Spleen (tissue), 7 donors: ENCODE results near the gene TLK1.

Experiments used
- POLR2A ChIP-seq, 3 donors: fragments of 450-650 bp; IDR thresholded peaks; one replicate each; pipeline ENCODE4 v1.5.1; 2017; ENCODE audit warnings: antibody characterized with exemption in 3 of 3, mild to moderate bottlenecking in 1 of 3
- POLR2AphosphoS5 ChIP-seq, 3 donors: sonication (generic); formaldehyde crosslinking; IDR thresholded peaks; one replicate each; pipeline ENCODE4 v1.5.1; 2017; ENCODE audit warnings: antibody characterized with exemption in 3 of 3
- TF ChIP-seq, protein P1 (sequence below), 11 experiments: fragments of 200-600 bp in 7 of 11; fragments of 450-650 bp in 4 of 11; sonication (generic) in 4 of 11; IDR thresholded peaks in 8 of 11; conservative IDR thresholded peaks in 3 of 11; 1 replicate in 7 of 11; 2 replicates in 4 of 11; pipeline versions ENCODE4 v1.4.0 to v1.8.0; 2016 to 2021; ENCODE audit warnings: antibody characterized with exemption in 11 of 11, inconsistent platforms in 4 of 11, mild to moderate bottlenecking in 1 of 11
- donor health status: DM: no; HTN: no; CAD: no; lungs with moderate emphysema.
- donor health status: DM: no; HTN: no; CAD: no.
- donor health status: DM: no; HTN: no; CAD: no.

DNA sequence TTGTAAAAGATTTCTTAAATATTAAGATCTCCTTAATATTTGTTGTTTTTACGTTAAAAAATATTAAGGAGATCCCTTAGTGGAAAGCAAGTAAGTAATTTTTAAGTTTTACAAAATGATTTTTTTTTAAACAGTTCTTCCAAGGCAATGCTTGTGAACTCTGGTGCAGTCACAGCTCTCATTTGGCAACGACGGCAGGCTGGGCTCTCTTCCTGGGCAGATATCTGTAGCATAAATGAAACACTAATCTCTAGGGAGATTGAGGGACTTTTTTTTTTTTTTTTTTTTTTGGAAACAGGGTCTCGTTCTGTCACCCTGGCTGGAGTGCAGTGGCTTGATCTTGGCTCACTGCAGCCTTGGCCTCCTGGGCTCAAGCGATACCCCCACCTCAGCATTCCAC is 193.1 kb downstream of the TLK1 start:
- TF ChIP-seq, protein P1, sequence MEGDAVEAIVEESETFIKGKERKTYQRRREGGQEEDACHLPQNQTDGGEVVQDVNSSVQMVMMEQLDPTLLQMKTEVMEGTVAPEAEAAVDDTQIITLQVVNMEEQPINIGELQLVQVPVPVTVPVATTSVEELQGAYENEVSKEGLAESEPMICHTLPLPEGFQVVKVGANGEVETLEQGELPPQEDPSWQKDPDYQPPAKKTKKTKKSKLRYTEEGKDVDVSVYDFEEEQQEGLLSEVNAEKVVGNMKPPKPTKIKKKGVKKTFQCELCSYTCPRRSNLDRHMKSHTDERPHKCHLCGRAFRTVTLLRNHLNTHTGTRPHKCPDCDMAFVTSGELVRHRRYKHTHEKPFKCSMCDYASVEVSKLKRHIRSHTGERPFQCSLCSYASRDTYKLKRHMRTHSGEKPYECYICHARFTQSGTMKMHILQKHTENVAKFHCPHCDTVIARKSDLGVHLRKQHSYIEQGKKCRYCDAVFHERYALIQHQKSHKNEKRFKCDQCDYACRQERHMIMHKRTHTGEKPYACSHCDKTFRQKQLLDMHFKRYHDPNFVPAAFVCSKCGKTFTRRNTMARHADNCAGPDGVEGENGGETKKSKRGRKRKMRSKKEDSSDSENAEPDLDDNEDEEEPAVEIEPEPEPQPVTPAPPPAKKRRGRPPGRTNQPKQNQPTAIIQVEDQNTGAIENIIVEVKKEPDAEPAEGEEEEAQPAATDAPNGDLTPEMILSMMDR (IDR thresholded peaks at IDR 0.05 in 8 of 11, conservative IDR thresholded peaks at IDR 0.05 in 3 of 11) = no peak
- TF ChIP-seq POLR2A (IDR thresholded peaks at IDR 0.05) (no peak), POLR2AphosphoS5 (IDR thresholded peaks at IDR 0.05) (no peak)
